Kidney glomerular epithelial cell (primary cell): ENCODE measurements around the gene AP3B1.
A peak's percentile ranks its signal among the peaks of the same experiment; 100 is the strongest.
"Not testable (repeated sequence)": the region's sequence is repeated elsewhere in the genome, so short reads cannot be mapped to it uniquely, and the experiment has no call there.

Experiments
- DNase-seq: peaks from one replicate; lab custom pipeline; 2025; lab: John Stamatoyannopoulos, UW

The AP3B1 gene

DNA sequence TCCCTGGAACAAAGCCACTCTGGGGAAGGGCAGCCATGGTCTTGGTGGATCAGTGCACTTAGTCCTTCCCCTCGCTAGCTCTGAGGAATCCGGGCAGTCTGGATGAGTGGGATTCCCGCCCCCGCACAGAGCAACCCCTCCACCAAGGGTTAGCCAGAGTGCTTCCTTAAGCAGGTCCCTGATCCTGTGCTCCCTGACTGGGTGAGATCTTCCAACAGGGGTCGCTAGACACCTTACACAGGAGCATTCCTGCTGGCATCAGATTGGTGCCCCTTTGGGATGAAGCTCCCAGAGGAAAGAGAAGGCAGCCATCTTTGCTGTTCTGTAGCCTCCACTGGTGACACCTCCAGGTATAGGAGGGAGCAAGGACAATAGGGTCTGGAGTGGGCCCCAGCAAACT is 228.8 kb downstream of the AP3B1 start:
- DNase-seq = no peak

DNA sequence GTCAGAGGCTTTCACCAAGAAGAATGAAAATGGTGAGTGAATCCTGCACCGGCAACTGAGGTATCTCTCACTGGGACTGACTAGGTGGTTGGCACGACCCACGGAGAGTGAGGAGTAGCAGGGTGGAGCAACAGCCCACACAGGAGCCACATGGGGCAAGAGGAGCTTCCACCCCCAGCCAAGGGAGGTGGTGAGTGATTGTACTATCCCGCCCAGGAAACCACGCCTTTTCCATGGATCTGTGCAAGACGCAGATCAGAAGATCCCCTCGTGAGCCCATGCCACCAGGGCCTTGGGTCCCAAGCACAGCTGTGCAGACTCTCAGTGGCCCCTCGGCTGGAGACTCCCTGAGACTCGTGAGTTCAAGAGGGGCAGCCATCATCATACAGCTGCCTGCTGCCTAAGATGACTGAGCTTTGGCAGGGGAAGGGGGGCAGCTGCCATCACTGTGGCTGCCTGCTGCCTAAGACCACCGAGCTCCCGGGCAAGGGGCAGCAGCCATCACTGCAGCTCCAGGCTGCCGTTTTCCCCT is 229.5 kb downstream of the AP3B1 start:
- DNase-seq = no peak

DNA sequence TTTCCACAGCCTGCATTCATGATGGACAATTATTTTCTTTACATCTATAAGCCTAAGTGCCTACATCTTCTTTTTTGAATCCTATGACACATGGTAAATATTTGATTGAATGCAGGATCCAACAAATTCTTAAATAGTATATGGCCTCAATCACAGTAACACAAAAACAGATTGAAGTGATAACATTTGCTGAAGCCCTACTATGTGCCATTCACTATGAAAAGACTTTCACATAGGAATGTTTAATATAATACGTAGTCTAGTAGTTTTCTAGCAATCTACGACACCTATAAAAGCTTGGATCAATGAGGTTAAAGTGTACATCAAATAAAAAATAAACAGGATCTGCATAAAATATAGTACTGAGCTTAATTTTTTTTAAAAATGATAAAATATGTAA is 231.0 kb downstream of the AP3B1 start:
- DNase-seq = no peak

DNA sequence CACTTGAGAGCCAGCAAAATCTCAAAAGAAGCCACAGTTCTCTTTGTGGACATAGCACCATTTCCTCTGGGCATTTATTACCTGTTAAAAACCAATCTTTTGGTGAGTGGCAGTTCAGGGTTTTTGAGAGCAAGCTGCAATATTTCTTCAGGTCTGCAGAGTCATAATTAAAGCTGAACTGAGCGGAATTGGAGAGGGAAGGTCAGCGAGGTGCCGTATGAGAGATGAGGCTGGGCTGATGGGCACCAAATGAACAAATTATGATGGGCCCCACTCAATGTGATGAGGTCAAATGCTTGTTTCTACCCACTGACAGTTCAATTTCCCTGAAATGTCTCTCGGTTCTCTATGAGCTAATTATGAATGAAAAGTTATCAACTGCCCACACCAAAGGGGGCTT is 231.9 kb downstream of the AP3B1 start:
- DNase-seq = no peak

DNA sequence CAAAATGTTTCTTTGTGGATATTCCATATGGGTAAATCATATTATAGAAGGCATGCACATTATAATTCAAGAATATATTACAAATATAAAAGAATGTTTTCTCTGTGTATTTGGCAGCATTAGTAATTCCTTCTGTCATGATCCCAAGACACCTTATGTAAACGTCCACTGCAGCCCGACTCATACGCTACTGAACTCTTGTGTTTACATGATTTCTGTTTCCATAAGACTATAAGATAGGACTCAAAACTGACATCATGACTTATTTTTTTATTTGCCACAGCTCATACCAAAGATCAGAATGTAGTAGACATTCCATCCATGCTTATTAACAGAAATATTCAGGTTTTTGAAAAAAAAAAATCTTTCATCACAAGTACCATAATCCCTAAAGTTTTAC is 234.1 kb downstream of the AP3B1 start:
- DNase-seq = no peak

DNA sequence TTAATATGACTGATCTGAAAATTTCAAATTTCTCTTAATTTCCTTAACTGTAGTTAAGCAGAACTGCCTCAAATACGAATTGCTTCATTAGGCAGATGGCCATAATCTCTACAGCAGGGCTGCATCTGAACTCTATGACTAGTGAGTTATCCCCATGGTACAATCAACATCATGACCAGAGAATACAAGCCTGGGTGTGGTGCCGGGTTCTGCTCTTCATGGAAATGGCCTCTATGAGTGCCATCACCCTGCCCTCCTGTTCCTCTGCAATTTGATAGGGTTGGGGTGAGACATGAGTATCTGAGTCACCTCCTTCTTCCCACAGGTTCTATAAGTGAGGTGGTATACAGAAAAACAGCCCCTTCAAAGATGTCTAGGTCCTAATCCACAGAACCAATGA is 235.9 kb downstream of the AP3B1 start:
- no peak for DNase-seq

DNA sequence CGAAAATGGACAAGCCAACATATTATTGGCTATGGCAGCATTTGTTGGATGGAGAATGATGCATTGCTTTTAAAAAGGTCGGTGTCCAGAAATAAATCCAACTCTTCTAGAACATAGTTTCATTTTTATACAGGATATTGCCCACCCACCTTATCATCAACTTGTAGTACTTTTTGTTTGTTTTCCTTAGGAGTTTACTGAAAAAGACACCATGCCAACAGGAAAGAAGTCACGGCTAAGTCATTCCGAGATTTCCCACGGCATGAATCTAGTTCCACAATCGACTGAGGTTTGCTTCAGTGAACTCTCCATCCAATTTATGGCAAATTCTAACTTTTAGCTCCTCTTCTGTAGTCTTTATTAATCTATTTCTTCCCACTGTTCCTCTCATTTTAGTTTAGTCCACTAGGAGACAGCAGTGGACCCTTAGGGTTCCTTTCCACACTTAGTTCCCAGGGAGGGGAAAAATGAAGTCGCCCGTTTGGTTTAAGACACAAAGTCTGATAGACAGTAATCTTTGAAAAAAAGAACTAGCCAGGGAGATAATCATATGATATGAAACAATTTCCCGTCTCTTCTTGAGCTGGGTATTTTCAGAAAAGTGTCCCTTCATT is 237.5 kb downstream of the AP3B1 start:
- DNase-seq = no peak

DNA sequence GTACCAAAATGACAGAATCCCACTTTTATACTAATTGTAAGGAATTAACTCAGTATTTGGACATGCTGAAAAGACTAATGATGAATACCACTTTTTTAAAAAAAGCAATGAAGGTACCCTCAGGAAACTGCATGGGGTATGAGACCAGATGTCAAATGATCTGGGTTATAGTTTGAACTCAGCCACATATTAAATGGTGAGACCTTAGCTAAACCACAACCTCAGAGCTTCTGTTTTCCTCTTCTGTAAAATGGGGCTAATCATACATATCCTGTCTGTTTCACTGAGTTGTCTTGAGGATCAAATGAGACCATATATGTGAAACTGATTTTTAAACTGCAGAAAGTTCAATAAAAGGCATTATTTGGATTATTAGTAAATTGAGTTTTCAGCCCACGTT is 238.4 kb downstream of the AP3B1 start:
- no peak for DNase-seq

DNA sequence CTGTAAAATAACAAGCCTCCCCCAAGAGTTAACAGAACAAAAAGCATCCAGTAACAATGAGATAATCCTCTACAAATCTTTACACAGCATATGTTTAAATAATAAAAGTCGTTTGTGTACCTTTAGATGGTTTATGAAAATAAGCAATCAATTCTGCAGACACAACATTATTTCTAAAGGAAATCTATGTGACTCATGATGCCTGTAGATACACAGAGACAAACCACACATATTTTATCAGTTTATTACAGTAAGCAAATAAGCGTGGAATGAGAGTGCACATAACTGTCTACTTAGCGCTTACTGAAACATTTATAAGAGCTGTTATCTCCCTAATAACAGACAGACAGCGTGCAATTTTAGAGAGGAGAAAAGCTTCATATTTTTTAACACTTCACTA is 243.6 kb downstream of the AP3B1 start:
- DNase-seq = peak; percentile 13

DNA sequence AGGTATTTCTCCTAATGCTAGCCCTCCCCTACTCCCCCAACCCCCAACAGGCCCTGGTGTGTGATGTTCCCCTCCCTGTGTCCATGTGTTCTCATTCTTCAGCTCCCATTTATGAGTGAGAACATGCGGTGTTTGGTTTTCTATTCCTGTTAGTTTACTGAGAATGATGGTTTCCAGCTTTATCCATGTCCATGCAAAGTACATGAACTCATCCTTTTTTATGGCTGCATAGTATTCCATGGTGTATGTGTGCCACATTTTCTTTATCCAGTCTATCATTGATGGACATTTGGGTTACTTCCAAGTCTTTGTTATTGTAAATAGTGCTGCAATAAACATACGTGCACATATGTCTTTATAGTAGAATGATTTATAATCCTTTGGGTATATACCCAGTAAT is 247.7 kb downstream of the AP3B1 start:
- DNase-seq = not testable (repeated sequence)

DNA sequence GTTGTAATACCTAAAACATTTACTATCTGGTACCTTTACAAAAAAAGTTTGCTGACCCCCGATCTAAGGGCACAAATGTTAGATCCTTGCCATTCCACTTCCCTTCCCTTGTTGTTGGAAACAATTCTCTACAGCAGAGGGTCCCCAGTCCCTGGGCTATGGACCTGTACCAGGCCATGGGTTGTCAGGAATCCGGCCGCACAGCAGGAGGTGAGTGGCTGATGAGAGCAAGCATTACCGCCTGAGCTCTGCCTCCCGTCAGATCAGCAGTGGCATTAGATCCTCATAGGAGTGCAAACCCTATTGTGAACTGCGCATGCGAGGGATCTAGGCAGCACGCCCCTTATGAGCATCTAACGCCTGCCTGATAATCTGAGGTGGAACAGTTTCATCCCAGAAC is 248.5 kb downstream of the AP3B1 start:
- no peak for DNase-seq

DNA sequence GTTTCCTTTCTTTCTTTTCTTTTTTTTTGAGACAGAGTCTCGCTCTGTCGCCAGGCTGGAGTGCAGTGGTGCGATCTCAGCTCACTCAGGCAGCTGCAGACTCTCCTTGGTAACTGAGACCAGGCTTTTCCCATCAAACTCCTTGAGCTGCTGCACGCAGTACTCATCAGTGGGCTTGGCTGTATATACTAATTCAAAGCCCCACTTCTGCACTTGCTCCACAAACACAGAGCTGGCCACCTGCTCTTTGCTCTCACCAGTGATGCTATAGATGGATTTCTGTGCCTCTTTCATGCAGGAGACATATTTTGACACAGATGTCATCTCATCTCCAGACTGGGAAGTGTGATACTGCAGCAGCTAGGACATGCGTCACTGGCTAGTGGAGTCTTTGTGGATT is 252.7 kb downstream of the AP3B1 start:
- DNase-seq = no peak

DNA sequence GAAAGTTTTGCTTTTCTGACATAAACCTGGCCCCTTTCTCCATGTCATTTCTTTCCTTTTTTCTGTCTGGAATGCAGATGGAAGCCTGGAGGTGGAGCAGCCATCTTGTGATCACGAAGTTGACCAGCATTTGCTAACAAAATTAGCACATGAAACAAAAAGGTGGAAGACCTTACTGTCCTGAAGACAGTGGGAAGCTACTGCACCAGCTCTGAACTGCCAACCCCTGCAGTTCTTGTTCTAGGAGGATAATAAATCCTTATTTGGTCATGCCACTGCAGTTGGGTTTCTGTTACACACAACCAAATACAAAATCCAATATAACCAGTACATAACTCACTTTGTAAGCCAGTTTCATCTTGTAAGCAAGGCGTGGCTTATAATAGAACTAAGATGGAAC is 269.0 kb downstream of the AP3B1 start:
- no peak for DNase-seq

DNA sequence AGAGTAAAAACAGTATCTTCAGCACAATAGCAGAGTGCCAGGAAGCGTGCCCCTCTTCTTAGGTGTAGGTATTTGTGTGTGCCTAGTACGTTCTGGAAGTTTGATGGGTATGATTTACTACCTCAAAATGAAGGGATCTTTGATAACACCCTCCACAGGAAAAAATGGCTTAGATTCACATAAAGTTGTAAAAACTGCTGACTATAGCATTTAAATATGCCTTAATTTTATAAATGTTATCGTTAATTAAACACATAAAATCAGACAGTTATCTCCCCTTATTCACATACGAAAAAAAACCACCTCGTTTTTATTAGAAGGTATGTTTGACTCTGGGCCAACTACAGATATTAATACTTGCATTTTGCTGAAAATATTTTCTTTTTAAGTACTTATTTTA is 274.8 kb downstream of the AP3B1 start:
- no peak for DNase-seq

DNA sequence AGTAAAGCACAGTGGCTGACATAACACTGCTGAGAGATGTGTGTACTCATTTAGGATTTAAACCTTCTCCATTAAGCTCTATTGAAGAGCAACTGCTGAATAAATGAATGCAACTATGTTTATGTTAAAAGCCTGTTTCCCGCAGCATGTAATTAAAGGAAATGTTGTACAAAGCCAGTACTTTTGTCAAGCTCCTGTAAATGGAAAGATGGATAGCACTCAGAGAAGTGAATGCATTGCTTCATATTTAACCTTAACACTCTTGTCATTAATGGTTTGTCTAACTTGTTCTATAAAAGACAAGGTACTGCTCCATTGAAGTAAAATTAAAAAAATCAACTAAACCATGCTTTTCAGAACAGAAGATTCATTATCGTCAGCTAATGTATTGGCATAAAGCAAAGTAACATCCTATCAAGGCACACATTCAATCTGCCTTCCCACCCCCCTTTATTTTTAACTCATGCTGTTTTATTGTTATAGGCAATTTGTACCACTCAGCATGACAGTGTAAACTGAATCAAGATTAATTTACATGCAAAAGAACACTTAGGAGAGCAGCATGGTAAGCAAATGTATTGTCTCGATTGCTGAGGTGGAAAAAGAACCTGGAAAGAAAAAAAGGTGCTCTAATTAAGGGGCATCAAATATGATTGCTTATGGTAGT is 277.5 kb downstream of the AP3B1 start:
- DNase-seq = no peak

DNA sequence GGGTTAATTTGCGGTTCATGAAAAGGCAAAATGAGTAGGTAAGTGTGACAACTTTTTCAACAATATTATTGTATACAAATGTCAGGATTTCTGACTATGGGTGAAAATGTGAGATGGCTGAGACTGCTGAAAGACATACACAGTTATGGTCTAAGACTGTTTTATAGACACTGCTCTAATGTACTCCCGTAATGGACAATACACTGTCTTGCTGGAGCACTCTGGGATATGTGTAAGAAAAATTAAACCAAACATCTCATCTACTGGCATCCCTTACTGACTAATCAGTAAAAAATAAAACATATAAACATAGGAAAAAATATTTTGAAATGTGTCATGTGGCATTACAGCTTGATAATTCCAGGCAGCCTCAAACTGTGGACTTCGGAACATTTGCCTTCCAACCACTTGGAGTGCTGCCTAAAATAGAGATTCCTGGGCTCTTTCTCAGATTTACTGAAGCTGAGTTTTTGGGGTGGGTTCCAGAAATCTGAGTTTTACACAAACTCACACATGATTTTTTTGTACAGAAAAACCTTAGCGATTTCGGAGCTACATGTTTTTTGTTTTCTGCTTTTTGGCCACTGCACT is 284.5 kb downstream of the AP3B1 start:
- no peak for DNase-seq

DNA sequence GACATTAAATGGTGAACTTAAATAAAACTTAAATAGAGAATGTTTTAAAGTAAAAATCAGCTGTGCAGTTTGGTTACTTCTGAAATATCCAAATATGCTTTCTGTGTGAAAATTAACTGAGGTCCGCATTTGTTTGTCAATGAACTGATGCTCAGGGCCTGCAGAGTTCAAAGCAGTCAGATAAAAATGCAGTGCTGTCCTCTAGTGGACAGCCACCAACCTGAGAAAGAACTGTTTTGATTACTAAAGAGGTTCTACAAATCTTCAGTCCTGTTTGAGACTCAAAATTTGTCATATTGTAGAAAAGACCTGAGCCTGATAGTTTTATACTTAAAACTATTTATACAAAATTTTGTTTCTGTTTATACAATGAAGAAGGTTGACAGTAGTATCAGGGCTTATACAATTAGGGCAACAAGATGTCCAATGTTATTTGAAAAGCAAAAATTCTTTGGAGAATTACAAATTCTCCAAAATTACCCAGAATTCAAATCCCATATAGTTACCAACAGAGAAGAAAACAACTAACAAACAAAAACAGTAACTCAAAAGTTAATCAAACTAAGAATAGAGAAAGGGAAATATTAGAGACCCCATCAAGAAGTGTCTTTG is 286.0 kb downstream of the AP3B1 start:
- peak; percentile 36 for DNase-seq

DNA sequence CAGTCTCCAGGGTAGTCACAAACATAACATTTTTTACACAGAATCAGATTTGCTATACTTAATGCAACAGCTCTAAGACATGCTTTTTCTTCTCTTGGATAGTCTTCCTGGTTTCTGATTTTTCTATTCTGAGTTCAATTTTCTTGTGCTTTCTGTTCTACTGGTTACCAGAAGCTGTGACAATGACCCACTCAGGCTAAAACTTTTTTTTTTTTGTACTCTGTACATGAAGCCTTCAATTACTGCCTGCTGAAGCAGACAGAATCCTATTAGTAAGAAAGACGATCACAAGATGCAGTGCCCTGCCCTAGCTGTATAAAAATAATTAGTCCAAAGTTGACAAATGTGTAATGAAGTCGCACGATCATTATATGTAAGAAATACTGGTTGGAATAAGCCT is 287.3 kb downstream of the AP3B1 start:
- DNase-seq = no peak

DNA sequence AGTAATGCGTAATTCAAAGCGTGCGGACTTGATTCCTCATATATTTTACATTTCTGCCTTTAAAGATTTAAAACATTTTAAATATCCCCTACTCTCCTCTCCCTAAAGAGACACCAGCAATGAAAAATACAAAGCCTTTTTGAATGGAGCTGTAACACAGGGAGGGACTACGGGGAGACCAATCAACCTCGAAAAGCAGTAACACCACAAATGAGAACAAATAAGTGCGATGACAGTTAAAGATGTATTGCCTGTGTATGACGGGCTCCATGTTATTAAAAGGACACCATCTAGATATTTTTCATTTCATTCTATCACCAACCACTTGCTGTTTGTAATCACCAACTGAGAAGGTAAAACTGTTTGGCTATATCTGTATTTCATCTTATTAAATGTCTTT is 288.0 kb downstream of the AP3B1 start:
- DNase-seq = no peak

DNA sequence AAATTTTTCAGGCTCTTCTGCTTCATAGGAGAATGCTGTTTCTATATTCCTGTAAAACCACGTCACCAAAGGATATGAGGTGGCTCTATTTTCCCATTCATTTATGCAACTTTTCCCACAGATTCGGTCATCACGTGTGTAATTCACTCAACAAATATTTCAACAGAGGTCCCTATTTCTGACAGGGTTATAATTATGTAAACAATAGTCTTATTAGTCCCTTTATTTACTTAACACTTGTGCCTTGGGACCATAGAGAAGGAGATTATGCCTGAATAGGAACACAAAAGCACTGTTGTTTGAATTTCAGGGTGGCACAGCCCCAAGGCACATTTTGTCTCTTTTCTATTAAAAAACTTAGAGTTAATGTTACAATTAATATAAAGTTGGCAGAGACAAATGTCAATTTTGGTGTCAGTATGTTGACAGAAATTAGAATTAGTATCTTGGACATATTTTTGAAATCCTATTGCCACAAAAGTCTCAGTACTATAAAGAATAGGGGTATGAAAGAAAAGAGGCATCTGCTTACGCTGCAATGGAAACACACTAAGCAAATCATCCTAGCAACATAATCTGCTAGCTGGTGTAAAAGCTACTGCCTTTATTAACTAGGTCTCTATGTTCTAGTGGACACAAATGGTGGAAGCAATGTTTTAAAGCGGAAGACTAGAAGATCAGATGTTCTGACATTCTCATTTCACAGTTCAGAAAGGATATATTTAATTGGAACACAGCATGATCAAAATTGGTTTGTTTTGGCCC is 289.3 kb downstream of the AP3B1 start:
- no peak for DNase-seq

DNA sequence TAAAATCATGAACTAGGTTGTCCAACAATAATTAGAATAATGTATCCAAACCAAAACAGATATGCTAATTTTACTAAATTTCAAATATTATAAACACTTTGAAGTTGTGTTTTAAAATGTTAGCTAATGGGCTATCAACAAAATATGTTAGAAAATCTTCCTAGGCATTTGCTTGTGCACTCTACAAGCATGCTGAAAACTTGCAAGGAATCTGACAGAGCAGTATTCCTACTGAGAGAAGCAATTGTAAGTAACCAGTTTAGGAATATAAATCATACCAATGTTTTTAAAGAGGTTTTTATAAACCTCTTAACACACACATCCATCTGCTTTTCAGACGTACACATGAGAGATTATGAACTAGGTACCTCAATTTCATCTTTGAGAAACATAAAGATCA is 289.9 kb downstream of the AP3B1 start:
- no peak for DNase-seq

DNA sequence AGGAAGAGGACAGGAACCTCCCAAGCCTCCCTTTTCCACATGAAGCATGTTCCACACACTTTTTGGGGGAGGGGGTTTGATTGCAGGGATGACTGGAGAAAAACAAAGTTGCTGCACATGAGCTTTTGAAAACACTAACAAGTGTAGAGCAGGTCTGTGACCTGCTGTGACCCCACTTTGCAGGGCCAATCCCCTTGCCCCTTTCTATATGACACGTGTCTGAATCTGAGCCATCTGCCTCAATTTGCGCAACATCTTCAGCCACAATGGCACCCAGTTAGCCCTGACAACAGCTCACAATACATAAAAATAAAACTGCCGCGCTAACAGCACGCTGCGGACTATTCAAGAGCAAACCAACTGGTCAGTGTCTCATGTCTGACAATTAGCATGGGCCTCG is 290.6 kb downstream of the AP3B1 start:
- DNase-seq = no peak
